KG1 (cell line): ENCODE results near the gene STXBP5.

Experiments used
- DNase-seq: peaks from one replicate; lab custom pipeline; 2025; lab: John Stamatoyannopoulos, UW

Gene STXBP5

DNA sequence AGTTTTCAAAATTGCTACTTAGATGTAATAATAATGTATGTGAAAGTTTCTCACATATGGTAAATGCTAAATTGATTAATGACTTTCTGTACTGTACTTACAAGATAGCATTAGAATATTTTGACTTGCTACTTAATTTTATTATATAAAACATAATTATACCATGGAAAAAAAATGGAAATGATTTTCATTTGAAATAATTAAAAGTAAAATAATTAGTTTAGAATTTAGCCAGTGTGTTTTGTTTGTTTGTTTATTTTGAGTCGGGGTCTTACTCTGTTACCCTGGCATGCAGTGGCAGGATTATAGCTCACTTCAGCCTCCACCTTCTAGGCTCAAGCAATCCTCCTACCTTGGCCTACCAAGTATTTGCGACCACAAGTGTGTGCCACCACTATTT is 7.1 kb downstream of the STXBP5 start:
- no peak for DNase-seq

DNA sequence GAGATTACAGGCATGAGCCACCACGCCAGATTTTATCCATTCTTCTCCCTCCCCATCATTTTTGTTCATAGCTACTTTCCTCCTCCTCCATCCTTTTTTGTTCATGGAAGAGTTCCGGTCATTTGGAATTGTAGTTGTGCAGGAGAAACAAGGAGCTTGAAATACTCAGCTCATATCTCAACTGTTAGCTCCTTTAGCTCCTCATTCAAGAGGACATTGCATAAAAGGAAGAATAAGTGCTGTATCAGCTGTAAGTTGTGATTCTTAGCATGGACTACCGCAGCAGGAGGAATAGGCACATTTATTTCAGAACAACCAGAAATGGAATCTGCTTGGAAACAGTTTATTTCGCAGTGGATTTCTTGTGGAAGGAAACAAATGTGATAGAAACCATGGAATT is 7.6 kb downstream of the STXBP5 start:
- DNase-seq, result no peak

DNA sequence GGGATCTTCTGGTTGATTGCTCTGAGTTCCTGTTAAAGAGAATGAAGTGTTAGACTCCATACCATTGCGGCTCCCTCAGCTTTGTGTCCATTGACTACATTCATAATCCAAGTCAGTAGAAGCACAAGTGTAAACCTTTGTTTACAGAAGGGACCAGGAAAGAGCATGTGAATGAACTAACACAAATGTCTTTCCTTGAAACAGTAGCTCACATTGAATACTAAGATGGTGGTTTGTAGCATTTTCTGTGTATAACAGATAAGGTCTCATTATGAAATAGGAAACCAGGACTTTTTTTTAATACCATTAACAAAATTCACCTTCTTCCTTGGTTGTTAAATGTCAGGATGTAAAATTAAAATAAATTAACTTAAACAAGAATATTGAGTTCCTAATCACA is 8.4 kb downstream of the STXBP5 start:
- no peak for DNase-seq

DNA sequence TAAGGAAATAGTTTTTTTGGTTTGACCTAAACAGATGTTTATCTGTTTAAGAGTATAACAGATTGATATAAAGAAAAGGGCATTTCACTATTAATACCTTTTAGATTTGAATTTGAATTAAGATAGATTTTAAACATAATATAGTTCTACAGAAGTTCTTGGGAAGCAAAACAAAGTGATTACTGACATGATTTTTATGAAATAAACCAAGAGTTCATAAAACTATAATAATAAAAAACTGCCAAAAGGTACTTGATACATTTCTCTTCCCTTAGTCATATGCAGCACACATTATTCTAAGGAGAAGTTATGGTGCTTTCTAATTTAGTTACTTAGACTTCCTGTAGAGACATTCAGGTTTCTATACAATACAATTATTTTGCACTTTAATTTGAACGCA is 9.6 kb downstream of the STXBP5 start:
- DNase-seq, result no peak

DNA sequence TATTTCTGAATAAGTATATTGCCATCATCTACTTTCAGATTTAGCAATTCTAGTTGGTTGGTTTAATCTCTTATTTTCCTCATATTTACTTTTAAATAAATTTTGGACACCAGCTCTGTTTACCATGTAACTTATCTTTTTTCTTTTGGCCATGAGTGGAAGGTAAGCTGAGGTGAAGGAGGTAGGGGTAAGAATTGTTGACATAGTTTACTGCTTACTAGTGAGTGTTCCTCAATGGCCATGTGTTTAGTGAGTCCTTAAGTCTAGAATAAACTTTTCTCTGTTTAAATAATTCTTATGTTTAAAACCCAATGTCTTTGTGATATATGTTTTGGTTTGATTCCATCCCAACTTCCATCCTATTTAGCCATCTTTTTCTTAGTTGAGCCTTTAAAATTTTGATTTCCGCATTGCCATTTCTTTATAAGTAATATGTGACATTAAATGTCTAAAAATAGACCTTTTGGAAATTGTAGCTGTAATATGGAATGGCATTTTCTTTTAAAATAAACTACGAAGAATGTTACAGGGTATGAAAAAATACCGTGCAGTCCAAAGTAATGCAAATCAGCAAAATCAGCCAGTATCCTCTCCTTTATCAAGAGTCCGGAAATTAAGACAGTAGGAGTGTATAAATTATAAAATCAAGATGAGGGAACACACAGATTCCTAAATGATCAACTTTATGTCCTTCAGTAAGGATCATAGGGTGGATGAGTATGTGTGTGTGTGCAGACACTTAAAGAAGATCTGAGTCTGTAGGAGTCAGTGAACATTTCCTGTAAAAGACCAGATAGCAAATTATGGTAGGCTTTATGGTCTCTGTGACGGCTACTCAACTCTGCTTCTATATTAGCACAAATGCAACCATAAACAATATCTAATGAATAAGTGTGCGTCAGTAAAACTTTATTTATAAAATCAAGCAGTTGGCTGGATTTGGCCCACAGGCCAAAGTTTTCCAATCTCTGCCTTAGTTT is 10.3 kb downstream of the STXBP5 start:
- no peak for DNase-seq

DNA sequence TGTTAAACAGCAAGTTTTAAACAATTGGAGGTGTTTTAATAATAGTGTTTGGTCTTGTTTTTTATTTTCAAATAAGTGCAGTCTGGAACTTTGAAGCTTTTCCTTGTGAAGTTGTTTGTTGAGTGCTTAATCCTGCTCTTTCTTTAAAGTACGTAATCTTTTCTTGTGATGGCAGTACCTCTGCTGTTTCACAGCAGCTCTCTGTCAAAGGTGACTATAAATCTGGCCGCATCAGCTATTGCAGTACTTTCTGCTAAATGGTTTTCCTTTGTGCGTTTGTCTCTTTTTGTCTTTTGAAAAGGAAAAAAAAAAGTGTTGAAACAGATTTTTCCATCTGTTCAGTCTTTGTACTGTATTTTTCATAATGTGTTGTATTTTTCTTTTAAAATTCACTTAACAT is 12.7 kb downstream of the STXBP5 start:
- no peak for DNase-seq

DNA sequence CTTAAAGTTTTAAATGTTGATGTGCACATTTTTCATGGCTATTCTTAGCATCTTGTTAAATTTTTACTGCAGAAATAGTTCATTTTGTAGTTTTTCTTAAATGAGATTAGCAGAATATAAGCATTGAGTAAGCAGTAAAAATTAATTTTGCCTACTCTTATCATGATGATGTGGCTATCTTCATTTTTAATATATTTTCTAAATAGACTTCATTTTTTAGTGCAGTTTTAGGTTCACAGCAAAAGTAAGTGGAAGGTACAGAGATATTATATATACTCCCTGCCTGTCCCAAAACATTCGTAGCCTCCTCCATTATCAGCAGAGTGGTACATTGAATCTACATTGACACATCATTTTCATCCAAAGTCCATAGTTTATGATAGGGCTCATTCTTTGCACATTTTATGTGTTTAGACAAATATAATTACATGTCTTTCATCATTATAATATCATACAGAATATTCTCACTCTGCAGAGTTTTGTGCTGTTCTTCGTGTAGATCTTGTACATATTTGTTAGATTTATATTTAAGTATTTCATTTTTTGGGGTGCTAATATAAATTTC is 13.7 kb downstream of the STXBP5 start:
- DNase-seq, result no peak

DNA sequence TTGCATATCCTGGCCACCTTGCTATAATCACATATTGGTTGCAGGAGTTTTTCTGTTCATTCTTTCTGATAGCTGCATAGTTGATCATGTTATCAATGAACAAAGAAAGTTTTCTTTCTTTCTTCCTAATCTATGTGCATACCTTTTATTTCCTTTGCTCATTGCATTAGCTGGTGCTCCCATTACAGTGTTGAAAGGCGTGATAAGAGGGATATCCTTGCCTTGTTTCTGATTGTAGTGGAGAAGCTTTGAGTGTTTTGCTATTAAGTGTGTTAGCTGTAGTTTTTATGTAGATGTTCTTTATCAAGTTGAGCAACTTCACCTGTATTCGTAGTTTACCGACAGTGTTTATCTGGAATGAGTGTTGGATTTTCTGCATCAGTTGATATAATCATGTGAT is 14.6 kb downstream of the STXBP5 start:
- no peak for DNase-seq

DNA sequence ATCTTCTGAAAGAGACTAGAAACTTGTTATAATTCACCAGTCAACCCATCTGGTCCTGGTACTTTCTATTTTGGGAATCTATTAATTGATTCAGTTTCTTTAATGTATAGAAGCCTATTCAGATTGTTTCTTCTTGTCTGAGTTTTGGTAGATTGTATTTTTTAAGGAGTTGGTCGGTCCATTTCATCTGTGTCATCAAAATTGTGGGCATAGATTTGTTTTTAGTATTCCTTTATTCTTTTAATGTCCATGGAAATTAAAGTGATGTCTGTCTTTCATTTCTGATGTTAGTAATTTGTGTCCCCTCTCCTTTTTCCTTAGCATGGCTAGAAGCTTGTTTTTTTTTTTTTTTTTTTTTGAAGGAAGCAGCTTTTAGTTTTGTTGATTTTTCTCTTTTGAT is 15.2 kb downstream of the STXBP5 start:
- no peak for DNase-seq

DNA sequence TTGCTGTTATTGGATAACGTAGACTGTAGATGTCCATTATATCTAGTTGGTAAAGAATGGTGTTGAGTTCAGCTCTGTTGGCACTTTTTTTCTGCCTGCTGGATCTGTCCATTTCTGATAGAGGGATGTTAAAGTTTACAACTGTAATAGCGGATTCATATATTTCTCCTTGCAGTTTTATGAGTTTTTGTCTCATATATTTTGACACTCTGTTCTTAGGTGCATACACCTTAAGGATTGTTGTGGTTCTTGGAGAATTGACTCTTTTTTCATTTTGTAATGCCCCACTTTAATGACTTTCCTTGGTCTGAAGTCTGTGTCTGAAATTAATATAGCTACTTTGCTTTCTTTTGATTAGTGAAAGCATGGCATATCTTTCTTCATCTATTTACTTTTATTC is 16.1 kb downstream of the STXBP5 start:
- no peak for DNase-seq

DNA sequence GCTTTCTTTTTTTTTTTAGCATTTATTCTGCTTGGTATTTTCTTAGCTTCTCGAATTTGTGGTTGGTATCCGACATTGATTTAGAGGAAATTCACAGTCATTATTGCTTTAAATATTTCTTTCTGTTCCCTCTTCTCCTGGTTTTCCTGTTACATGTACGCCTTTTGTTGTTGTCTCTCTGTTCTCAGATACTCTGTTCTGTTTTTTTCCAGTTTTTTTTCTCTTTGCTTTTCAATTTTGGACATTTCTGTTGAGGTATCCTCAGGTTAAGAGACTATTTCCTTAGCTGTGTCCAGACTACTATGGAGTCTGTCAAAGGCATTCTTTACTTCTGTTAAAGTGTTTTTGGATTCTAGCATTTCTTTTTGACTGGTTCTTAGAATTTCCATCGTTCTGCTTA is 17.5 kb downstream of the STXBP5 start:
- no peak for DNase-seq

DNA sequence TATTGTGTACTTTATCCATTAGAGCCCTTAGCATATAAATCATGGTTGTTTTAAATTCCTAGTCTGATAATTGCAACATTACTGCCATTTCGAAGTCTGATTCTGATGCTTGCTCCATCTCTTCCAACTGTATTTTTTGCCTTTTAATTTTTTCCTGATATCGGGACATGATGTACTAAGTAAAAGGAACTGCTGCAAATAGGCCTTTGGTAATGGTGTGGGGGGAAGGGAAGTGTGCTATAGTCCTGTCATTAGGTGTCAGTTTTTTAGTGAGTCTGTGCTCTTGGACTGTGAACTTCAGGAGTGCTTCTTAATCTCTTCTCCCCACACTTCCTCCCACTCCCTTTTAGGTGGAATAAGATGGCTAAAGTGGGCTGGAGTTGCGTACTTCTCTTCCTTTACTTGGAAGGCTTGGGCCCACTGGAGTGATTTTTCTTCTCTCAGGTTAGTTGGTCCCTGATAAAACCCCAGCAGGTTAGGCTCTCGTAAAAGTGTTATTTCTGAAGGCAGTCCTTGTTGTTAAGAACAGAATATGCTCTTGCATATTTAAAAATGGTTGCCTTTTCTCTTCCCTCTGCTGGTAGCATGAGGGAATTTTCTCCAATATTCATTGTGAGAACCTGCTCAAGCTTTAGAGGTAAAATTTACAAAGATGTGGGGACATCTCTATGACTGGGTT is 18.1 kb downstream of the STXBP5 start:
- no peak for DNase-seq

DNA sequence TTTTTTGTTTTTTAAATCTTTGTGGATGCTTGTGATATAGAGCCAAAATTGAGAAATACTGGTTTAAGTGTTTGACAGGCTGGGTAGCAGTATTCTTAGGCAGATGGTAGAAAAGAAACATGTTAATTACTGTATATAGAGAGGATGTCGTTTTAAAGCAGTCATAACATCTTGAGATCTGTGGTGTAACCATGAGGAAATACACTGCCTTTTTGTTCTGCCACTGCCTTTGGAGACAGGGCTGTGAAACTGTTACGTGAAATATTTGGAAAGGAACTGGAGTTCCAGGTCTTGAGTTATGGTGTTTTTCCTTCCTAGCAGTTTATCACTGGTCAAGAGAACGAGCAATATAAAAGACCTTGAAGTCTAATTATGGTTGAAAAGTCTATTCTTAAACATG is 19.5 kb downstream of the STXBP5 start:
- DNase-seq, result no peak

DNA sequence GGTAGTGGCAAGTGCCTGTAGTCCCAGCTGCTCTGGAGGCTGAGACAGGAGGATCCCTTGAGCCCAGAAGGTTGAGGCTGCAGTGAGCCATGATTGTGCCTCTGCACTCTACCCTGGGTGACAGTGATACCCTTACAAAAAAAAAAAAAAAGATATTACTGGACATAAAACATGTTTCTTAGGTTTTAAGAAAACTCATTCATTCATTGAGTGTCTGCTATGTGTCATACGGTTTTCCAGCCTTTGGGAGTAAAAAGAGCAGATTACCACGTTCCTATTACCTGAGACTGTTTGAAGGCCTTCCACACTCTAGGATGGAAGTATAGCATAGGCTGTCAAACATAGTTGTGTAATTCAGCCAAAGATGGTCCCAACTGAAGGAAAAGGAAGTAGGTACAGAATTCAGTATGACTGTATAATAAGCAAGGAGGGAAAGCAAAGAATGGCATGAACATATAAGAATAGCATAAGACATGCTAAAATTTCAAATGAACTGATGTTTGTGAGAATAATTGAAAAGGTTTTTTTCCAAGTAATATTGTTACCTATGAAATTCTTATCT is 22.0 kb downstream of the STXBP5 start:
- DNase-seq, result no peak

DNA sequence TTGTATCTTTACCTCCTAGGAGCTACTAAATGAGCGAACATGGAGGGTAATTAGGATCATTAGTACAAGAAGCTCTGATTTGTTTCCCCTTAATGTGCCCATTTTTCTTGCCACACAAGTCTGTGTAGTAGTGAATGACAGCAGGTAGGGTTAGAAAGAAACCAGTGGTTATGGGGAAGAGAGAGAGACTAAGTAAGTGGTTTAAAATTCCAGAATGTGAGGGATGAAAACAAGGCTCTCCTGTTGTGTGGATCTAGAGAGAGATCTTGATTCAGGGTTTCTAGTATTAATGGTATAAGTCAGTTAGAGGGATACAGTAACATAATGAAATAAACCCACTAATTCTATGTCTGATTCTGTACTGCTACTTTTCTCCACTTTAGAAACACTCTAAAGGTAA is 22.7 kb downstream of the STXBP5 start:
- no peak for DNase-seq

DNA sequence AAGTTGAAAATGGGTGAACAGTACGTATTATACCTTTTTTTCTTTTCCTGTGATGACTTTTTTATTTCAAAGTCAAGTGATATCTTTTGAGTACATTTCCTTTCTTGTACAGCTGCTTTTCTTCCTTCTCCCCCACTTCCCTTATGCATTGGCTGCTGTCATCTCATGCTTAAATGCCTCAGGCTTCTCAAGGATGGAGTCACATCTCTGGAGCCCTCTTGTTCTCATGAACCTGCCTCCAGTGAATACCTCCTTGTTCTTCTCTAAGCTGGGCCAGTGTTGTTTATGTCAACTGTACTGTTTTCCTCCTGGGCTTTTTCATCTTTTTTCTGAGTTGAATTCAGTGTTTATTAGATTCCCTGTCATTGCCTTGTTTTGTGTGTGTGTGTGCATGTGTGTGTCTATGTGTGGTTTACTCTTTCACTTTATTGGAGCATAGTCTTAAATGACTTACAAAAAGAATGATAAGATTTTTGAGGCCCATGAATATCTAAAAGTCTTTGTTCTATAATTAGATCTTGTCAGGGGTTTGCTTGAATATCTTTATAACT is 23.6 kb downstream of the STXBP5 start:
- no peak for DNase-seq

DNA sequence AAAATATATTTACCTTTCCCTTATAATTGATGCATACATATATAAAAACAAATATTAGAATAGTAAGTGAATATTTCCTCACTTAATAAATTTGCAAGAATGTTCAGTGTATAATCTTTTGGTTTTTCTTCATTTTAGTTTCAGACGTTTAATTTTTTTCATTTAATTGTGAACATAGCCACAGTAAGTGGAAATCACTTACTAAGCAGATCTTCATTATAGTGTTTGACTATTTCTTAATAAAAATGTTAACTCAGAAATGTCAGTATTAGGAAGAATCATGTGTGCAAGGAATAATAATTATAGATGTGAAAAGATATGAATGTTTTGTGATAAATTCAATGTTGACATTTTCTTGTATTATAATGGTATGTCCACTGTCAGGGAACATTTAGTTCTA is 27.4 kb downstream of the STXBP5 start:
- DNase-seq, result no peak

DNA sequence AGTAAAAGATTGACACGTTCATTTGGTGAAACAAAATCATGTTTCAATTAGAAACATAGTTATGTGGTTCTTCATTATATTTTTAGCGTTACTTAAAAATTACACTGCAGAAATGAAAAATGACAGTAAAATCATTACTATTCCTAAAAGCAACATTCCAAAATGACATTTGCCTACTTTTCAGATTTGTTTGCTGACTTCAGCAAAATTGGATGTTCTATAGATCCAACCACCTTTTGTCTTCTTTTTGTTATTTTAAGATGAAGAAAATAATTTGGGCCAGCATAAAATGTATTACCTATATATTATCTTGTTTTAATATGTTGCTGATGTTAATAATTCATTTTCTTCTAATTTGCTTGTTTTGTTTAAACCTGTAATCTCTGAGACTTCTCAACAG is 30.5 kb downstream of the STXBP5 start:
- DNase-seq, result no peak

DNA sequence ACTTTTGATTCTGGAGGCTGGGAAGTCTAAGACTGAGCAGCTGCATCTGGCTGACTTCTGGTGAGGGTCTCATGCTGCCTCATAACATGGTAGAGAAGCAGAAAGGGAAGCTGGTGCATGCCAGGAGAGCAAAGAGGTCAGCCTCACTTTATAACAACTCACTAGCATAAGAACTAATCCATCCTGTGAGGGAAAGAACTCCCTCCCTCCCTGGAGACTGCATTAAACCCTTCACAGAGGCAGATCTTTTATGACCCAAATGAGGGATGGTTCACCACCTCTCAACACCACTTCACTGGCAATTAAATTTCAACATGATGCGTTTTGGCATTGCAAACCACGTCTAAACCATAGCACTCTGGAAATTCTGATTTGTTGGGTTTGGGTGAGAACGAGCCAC is 33.9 kb downstream of the STXBP5 start:
- DNase-seq, result no peak

DNA sequence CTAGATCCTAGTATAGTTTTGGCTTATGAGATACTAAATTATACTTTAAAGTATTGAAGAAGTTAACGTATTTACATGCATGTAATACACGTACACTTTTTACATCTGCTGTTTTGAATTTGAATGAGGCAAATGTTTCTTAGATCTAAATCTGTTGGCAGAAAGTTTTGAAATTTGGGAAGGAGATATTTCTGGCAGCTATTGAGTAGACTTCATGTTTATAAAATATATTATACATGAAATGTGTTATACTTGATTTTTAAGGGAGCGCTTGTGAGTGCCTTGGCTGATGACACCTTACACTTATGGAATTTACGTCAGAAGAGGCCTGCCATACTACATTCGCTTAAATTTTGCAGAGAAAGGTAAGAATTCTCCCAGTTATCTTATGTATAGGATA is 34.7 kb downstream of the STXBP5 start:
- DNase-seq, result no peak

DNA sequence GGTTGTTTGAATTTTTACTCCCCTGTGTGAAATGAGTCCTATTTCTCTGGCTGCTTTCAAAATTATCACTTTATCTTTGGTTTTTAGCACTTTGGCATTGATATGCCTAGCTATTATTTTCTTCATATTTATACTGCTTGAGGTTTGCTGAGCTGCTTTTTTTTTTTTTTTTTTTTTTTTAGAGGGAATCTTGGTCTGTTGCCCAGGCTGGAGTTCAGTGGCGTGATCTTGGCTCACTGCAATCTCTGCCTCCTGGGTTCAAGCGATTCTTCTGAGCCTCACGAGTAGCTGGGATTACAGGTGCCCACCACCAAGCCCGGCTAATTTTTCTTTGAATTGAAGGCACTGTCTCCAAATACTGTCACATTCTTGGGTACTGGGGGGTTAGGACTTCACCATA is 40.6 kb downstream of the STXBP5 start:
- DNase-seq, result no peak

DNA sequence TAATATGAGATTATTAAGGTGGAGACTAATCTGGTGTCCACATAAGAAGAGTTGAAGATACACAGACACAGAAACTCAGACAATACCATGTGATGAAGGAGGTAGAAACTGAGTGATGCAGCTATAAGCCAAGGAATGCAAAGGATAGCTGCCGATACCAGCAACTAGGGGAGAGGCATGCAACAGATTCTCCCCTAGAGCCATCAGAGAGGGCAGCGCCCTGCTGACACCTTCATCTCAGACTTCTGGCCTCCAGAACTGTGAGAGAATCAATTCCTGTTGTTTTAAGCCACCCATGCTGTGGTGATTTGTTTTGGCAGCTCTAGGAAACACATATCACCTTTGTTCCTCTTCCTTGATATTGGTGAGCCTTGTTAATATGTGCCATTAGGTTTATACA is 41.5 kb downstream of the STXBP5 start:
- no peak for DNase-seq
